Caco-2 (cell line): ENCODE data around the gene SAG. TPM values are rescaled to one million over a fixed set of nuclear protein-coding genes. Genes with fewer than 3 reads are reported as not detected.

ENCODE experiments used
- BruUV-seq: library from RNA; stranded (reverse); fragments of 400-500 nt; replicated peaks from 2 replicates; lab custom pipeline; 2021; lab: Mats Ljungman, UMichigan
- CTCF ChIA-PET: fragments of 300-600 bp; sonication (Branson Sonifier 250); formaldehyde crosslinking; loops from one replicate; lab custom pipeline; 2022; ENCODE audit warnings: antibody characterized with exemption; lab: Charles Lee
- POLR2A ChIA-PET: fragments of 300-600 bp; sonication (Branson Sonifier 250); formaldehyde crosslinking; loops from one replicate; lab custom pipeline; 2022; ENCODE audit warnings: antibody characterized with exemption; lab: Charles Lee
- DNase-seq, 2 experiments: peaks; one replicate each; pipeline versions ENCODE4 v3.0.0 to v3.0.0-alpha.2; 2020 to 2022
- H3K27me3 ChIP-seq: replicated peaks from 2 replicates; pipeline ENCODE4 v1.6.0; 2011; ENCODE audit warnings: low read length; ENCODE audit not compliant: control insufficient read depth, insufficient read depth
- H3K36me3 ChIP-seq: 2 replicates; pipeline ENCODE4 v1.5.1; 2011; ENCODE audit warnings: low read length; ENCODE audit not compliant: control insufficient read depth, insufficient read depth
- H3K4me1 ChIP-seq: fragments of 250-450 bp; sonication (Bioruptor Pico); 2 replicates; pipeline ENCODE4 v1.5.1; 2020; ENCODE audit warnings: mild to moderate bottlenecking
- H3K4me3 ChIP-seq: 2 replicates; pipeline ENCODE4 v1.5.1; 2011; ENCODE audit warnings: low read depth, mild to moderate bottlenecking, control low read depth, low read length
- H3K9me3 ChIP-seq: fragments of 250-450 bp; sonication (Bioruptor Pico); 2 replicates; pipeline ENCODE4 v1.5.1; 2020; ENCODE audit warnings: mild to moderate bottlenecking, moderate library complexity
- H3K27ac Mint-ChIP-seq: one replicate; pipeline ENCODE4 v1.8.0; 2022; ENCODE audit warnings: mixed read lengths; ENCODE audit not compliant: unreplicated experiment
- H3K27me3 Mint-ChIP-seq: one replicate; pipeline ENCODE4 v1.8.0; 2022; ENCODE audit warnings: mixed read lengths; ENCODE audit not compliant: insufficient read depth, unreplicated experiment
- H3K36me3 Mint-ChIP-seq: one replicate; pipeline ENCODE4 v1.8.0; 2022; ENCODE audit warnings: mild to moderate bottlenecking, mixed read lengths; ENCODE audit not compliant: insufficient read depth, unreplicated experiment
- H3K4me1 Mint-ChIP-seq: one replicate; pipeline ENCODE4 v1.8.0; 2022; ENCODE audit warnings: low read depth, mixed read lengths; ENCODE audit not compliant: unreplicated experiment
- H3K4me3 Mint-ChIP-seq: one replicate; pipeline ENCODE4 v1.8.0; 2022; ENCODE audit warnings: mild to moderate bottlenecking, moderate library complexity, mixed read lengths; ENCODE audit not compliant: unreplicated experiment
- H3K9me3 Mint-ChIP-seq: one replicate; pipeline ENCODE4 v1.8.0; 2022; ENCODE audit warnings: mixed read lengths; ENCODE audit not compliant: unreplicated experiment
- intact Hi-C: fragments of 100-400 bp; cut with micrococcal nuclease; formaldehyde crosslinking; loops from one replicate; pipeline ENCODE4 v1.10.0; 2022; ENCODE audit not compliant: unreplicated experiment
- total RNA-seq: library from RNA; stranded (reverse); gene quantifications from 2 replicates; pipeline ENCODE4 v1.2.3, GENCODE V29; 2022
- TF ChIP-seq, protein P1 (sequence below), 2 experiments: fragments of 200-600 bp in 1 of 2; IDR thresholded peaks; 1 replicate in 1 of 2; 2 replicates in 1 of 2; pipeline versions ENCODE4 v1.5.1 to v1.8.0; 2011 to 2022; ENCODE audit warnings: antibody characterized with exemption in 1 of 2, control low read depth in 1 of 2, inconsistent platforms in 1 of 2, low read depth in 1 of 2, low read length in 1 of 2, mild to moderate bottlenecking in 1 of 2, moderate library complexity in 1 of 2; ENCODE audit not compliant: insufficient read depth in 1 of 2, severe bottlenecking in 1 of 2, unreplicated experiment in 1 of 2

SAG gene
- total RNA-seq, 1 experiment from 2014 or later = not detected

DNA sequence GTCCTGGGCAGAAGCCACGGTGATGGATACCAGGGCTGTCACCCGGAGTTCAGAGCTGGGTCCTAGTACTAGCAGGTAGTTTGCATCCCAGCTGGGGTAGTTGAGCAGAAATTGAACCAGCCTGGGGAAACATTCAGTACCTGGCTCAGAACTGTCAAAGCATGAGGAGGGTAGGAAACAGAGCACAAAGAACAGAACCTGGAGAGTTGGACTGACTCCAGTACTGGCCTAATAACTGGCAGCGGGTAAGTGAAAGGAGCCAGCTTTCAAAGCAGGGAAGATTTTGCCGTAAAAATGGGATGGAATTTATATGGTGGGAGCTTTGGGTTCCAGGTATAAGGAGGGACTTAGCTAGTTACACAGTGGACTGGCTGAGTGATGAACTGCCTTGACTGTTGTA is 32.4 kb upstream of the SAG start:
- intact Hi-C loops = no loop called here
- Histone ChIP-seq H3K4me1 (no peaks in the 10 kb centered on the region), H3K27me3 (no peaks in the 10 kb centered on the region), H3K9me3 (no peaks in the 10 kb centered on the region), H3K4me3 (no peak overlapping the region), H3K36me3 (no peaks in the 10 kb centered on the region)
- CTCF ChIA-PET = no interaction called here
- no peaks in the 10 kb centered on the region for H3K9me3 Mint-ChIP-seq
- TF ChIP-seq, protein P1, sequence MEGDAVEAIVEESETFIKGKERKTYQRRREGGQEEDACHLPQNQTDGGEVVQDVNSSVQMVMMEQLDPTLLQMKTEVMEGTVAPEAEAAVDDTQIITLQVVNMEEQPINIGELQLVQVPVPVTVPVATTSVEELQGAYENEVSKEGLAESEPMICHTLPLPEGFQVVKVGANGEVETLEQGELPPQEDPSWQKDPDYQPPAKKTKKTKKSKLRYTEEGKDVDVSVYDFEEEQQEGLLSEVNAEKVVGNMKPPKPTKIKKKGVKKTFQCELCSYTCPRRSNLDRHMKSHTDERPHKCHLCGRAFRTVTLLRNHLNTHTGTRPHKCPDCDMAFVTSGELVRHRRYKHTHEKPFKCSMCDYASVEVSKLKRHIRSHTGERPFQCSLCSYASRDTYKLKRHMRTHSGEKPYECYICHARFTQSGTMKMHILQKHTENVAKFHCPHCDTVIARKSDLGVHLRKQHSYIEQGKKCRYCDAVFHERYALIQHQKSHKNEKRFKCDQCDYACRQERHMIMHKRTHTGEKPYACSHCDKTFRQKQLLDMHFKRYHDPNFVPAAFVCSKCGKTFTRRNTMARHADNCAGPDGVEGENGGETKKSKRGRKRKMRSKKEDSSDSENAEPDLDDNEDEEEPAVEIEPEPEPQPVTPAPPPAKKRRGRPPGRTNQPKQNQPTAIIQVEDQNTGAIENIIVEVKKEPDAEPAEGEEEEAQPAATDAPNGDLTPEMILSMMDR (IDR thresholded peaks at IDR 0.05; ENCODE audit: insufficient read depth in 1 of 2, low read depth in 1 of 2, low read length in 1 of 2, severe bottlenecking in 1 of 2, unreplicated experiment in 1 of 2) = no peak
- no peaks in the 10 kb centered on the region for H3K4me1 Mint-ChIP-seq
- no peak for DNase-seq
- no peak overlapping the region for H3K27ac Mint-ChIP-seq
- H3K36me3 Mint-ChIP-seq = peaks cover 47% of the 10 kb centered on the region
- POLR2A ChIA-PET = no interaction called here
- no TSS peak for BruUV-seq
- H3K4me3 Mint-ChIP-seq = no peak overlapping the region
- H3K27me3 Mint-ChIP-seq = no peaks in the 10 kb centered on the region

DNA sequence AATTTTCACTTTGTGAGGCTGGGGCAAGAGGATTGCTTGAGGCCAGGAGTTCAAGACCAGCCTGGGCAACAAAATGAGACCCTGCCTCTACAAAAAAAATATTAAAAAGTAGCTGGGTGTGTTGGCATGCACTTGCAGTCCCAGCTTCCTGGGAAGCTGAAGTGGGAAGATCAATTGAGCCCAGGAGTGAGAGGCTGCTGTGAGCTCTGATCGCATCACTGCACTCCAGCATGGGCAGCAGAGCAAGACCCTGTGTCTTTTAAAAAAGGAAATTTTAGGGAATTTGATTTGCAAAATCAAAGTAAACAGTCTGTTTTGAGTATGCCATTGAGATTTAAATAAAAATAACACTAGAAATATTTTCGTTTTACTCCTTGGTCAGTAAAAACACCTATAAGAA is 28.7 kb upstream of the SAG start:
- DNase-seq = no peak
- H3K4me3 Mint-ChIP-seq = no peak overlapping the region
- no peaks in the 10 kb centered on the region for H3K9me3 Mint-ChIP-seq
- H3K27me3 Mint-ChIP-seq = no peaks in the 10 kb centered on the region
- H3K36me3 Mint-ChIP-seq = peaks cover 67% of the 10 kb centered on the region
- no peaks in the 10 kb centered on the region for H3K9me3 ChIP-seq
- TF ChIP-seq, protein P1 (IDR thresholded peaks at IDR 0.05; ENCODE audit: insufficient read depth in 1 of 2, low read depth in 1 of 2, low read length in 1 of 2, severe bottlenecking in 1 of 2, unreplicated experiment in 1 of 2) = no peak
- no TSS peak for BruUV-seq
- ChIA-PET CTCF (no interaction called here), POLR2A (no interaction called here)
- no peak overlapping the region for H3K27ac Mint-ChIP-seq
- H3K36me3 ChIP-seq = no peaks in the 10 kb centered on the region
- no peaks in the 10 kb centered on the region for H3K4me1 ChIP-seq
- intact Hi-C loops = no loop called here
- no peaks in the 10 kb centered on the region for H3K4me1 Mint-ChIP-seq
- no peak overlapping the region for H3K4me3 ChIP-seq
- H3K27me3 ChIP-seq = no peaks in the 10 kb centered on the region

DNA sequence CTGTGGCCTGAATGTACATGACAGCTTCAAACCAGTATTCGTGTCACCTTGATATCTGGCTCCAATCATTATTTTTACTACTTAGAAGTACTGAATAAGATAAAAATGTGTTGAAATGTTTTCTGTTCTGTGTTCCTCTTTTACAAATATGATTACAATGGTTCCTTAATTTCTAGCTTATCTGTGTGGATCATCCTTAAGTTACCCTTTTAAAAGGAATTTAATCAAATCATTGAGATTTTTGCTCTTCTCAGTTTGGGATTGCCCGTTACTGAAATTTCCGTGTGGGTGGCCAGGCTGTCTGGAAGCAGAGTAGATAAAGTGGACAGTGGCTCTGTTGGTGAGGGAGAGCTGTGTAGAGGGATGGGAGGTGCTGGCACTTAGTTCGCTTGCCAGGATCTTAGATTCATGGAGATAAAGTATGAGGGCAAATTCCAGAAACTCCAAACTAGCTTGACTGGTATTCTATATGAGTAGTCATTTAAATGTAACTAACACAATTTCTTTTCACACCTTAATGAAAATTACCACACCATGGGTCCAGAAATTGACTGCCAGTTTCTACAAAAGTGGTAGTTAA is 27.4 kb upstream of the SAG start:
- Histone ChIP-seq H3K27me3 (no peaks in the 10 kb centered on the region), H3K4me3 (no peak overlapping the region), H3K9me3 (no peaks in the 10 kb centered on the region), H3K36me3 (no peaks in the 10 kb centered on the region), H3K4me1 (no peaks in the 10 kb centered on the region)
- TF ChIP-seq, protein P1 (IDR thresholded peaks at IDR 0.05; ENCODE audit: insufficient read depth in 1 of 2, low read depth in 1 of 2, low read length in 1 of 2, severe bottlenecking in 1 of 2, unreplicated experiment in 1 of 2) = no peak
- no peak for DNase-seq
- CTCF ChIA-PET = no interaction called here
- no TSS peak for BruUV-seq
- Mint-ChIP-seq H3K27ac (no peak overlapping the region), H3K36me3 (peaks cover 71% of the 10 kb centered on the region), H3K4me3 (no peak overlapping the region), H3K27me3 (no peaks in the 10 kb centered on the region), H3K4me1 (no peaks in the 10 kb centered on the region), H3K9me3 (no peaks in the 10 kb centered on the region)
- POLR2A ChIA-PET = no interaction called here
- intact Hi-C loops = no loop called here
